Naive thymus-derived CD8-positive, alpha-beta T cell (primary cell): ENCODE results near the gene CYP4Z1. TPM values are rescaled to one million over a fixed set of nuclear protein-coding genes. Genes with fewer than 3 reads are reported as not detected.

Source experiments
- ATAC-seq, 2 donors: fragments of 150-1000 bp; cut with Tn5 transposase in 1 of 2; sonication (Bioruptor Pico), chemical (Tn5 transposase) in 1 of 2; 1 replicate in 1 of 2; 2 replicates in 1 of 2; pipeline ENCODE4 v1.10.0; 2021; ENCODE audit warnings: mild to moderate bottlenecking in 2 of 2, moderate library complexity in 2 of 2
- POLR2A ChIA-PET: fragments of 350-600 bp; sonication (Branson Sonifier 250); formaldehyde crosslinking; loops from one replicate; lab custom pipeline; 2021; ENCODE audit warnings: antibody characterized with exemption; lab: Charles Lee
- DNase-seq, 10 donors: peaks; one replicate each; pipeline versions ENCODE4 v3.0.0 to v3.0.0-alpha.2; 2020 to 2022
- H3K27ac Mint-ChIP-seq, 10 donors: one replicate each; pipeline ENCODE4 v1.8.0; 2020 to 2022; ENCODE audit warnings: mild to moderate bottlenecking in 10 of 10, mixed read lengths in 10 of 10, moderate library complexity in 4 of 10, inconsistent platforms in 1 of 10
- H3K27me3 Mint-ChIP-seq, 5 donors: one replicate each; pipeline ENCODE4 v1.8.0; 2021 to 2022; ENCODE audit warnings: mixed read lengths in 5 of 5
- H3K36me3 Mint-ChIP-seq, 3 donors: one replicate each; pipeline ENCODE4 v1.8.0; 2020 to 2022; ENCODE audit warnings: mixed read lengths in 3 of 3, mild to moderate bottlenecking in 2 of 3, inconsistent platforms in 1 of 3
- H3K4me1 Mint-ChIP-seq, 4 donors: one replicate each; pipeline ENCODE4 v1.8.0; 2021 to 2022; ENCODE audit warnings: mixed read lengths in 4 of 4
- H3K4me3 Mint-ChIP-seq, 10 donors: one replicate each; pipeline ENCODE4 v1.8.0; 2020 to 2022; ENCODE audit warnings: mild to moderate bottlenecking in 10 of 10, mixed read lengths in 10 of 10, moderate library complexity in 6 of 10, inconsistent platforms in 1 of 10
- H3K9me3 Mint-ChIP-seq, 9 donors: one replicate each; pipeline ENCODE4 v1.8.0; 2020 to 2022; ENCODE audit warnings: mixed read lengths in 9 of 9, mild to moderate bottlenecking in 3 of 9, inconsistent platforms in 1 of 9, moderate library complexity in 1 of 9
- polyA plus RNA-seq, 3 donors: library from polyadenylated mRNA; unstranded; fragments of 300-500 nt; fragmentation: Illumina TruSeq; gene quantifications; one replicate each; pipeline ENCODE4 v1.2.3, GENCODE V29; 2021
- total RNA-seq, 8 experiments: library from RNA in 2 of 8; stranded (reverse) in 2 of 8; gene quantifications; one replicate each; pipeline ENCODE4 v1.2.3 and lab custom pipeline; 2021 to 2026

The CYP4Z1 gene
- total and polyA plus RNA-seq, 5 experiments from 2014 or later: not detected

GRCh38 chr1:47164552-47164951 is 97.5 kb downstream of the CYP4Z1 start:
- no peaks in the 10 kb centered on the region for H3K36me3 Mint-ChIP-seq
- H3K27ac Mint-ChIP-seq: no peak overlapping the region
- H3K4me1 Mint-ChIP-seq: no peaks in the 10 kb centered on the region
- POLR2A ChIA-PET: no interaction called here
- H3K27me3 Mint-ChIP-seq: peaks cover 25 to 64% (median 39%) of the 10 kb centered on the region in 5 donors
- DNase-seq (no peak), ATAC-seq (no peak)
- no peak overlapping the region for H3K4me3 Mint-ChIP-seq
- H3K9me3 Mint-ChIP-seq: peaks cover 0 to 10% (median 2%) of the 10 kb centered on the region in 9 donors

Other genes starting within 250 kb of the CYP4Z1 start
- not detected for gene CYP4A11, start 125.8 kb upstream of the CYP4Z1 start, total RNA-seq
- not detected for gene CYP4A11, start 125.8 kb upstream of the CYP4Z1 start, polyA plus RNA-seq
- gene CYP4X1, start 43.6 kb upstream of the CYP4Z1 start, total RNA-seq: not detected
- not detected for gene CYP4X1, start 43.6 kb upstream of the CYP4Z1 start, polyA plus RNA-seq
- not detected for gene CYP4A22, start 70.2 kb downstream of the CYP4Z1 start, total RNA-seq
- gene CYP4A22, start 70.2 kb downstream of the CYP4Z1 start, polyA plus RNA-seq: not detected
- not detected for gene PDZK1IP1, start 122.8 kb downstream of the CYP4Z1 start, total RNA-seq
- not detected for gene PDZK1IP1, start 122.8 kb downstream of the CYP4Z1 start, polyA plus RNA-seq
- gene TAL1, start 165.0 kb downstream of the CYP4Z1 start, total RNA-seq: not detected
- gene TAL1, start 165.0 kb downstream of the CYP4Z1 start, polyA plus RNA-seq: not detected
- gene STIL, start 246.9 kb downstream of the CYP4Z1 start, total RNA-seq: 1 to 10 TPM in 1 of 2 experiments, under 1 TPM in 1; 0.85 to 1.3 TPM
- gene STIL, start 246.9 kb downstream of the CYP4Z1 start, polyA plus RNA-seq: 1 to 10 TPM in 1 of 3 donors, under 1 TPM in 2; 0.59 to 1.2 (median 0.63) TPM